Cardiac muscle cell (in vitro differentiated cells and primary cell): Measurements from ENCODE around the gene KAZN. TPM values are rescaled to one million over a fixed set of nuclear protein-coding genes. Genes with fewer than 3 reads are reported as not detected.

ENCODE experiments used
- DNase-seq, 2 donors: peaks; one replicate each; pipeline versions ENCODE4 v3.0.0 to v3.0.0-alpha.2; 2010 to 2017; ENCODE audit warnings: low read depth in 1 of 2, low spot score in 1 of 2
- H3K27ac ChIP-seq: fragments of 200-600 bp; sonication (generic); 2 replicates; pipeline ENCODE4 v1.5.1; 2016
- H3K27me3 ChIP-seq: fragments of 200-600 bp; sonication (generic); 2 replicates; pipeline ENCODE4 v1.6.0; 2016; ENCODE audit warnings: control low read depth
- H3K36me3 ChIP-seq: fragments of 200-600 bp; sonication (generic); 2 replicates; pipeline ENCODE4 v1.5.1; 2016; ENCODE audit warnings: control low read depth
- H3K4me1 ChIP-seq: fragments of 200-600 bp; sonication (generic); 2 replicates; pipeline ENCODE4 v1.8.1; 2017; ENCODE audit warnings: low read depth, mild to moderate bottlenecking, mixed run types
- H3K4me3 ChIP-seq: fragments of 200-600 bp; sonication (generic); 2 replicates; pipeline ENCODE4 v1.5.1; 2016; ENCODE audit warnings: mild to moderate bottlenecking
- H3K9me3 ChIP-seq: fragments of 200-600 bp; sonication (generic); 2 replicates; pipeline ENCODE4 v1.5.1; 2017; ENCODE audit warnings: low read depth, mild to moderate bottlenecking, control low read depth
- polyA plus RNA-seq: library from polyadenylated mRNA; unstranded; fragments of >200 nt; fragmentation: Nextera tagmentation; extraction: Ambion mirVana; gene quantifications from 2 replicates; pipeline ENCODE4 v1.2.1, GENCODE V29; 2016
- total RNA-seq: library from RNA; depleted of rRNA; stranded (reverse); fragments of >200 nt; gene quantifications from 2 replicates; pipeline ENCODE4 v1.2.3, GENCODE V29; 2016
- TF ChIP-seq, protein P1 (sequence below): IDR thresholded peaks from 2 replicates; pipeline ENCODE4 v1.5.1; 2012; ENCODE audit warnings: low read depth, mild to moderate bottlenecking, low read length

The KAZN gene
- total and polyA plus RNA-seq, 2 experiments from 2014 or later: 17.5 to 26.9 TPM

DNA sequence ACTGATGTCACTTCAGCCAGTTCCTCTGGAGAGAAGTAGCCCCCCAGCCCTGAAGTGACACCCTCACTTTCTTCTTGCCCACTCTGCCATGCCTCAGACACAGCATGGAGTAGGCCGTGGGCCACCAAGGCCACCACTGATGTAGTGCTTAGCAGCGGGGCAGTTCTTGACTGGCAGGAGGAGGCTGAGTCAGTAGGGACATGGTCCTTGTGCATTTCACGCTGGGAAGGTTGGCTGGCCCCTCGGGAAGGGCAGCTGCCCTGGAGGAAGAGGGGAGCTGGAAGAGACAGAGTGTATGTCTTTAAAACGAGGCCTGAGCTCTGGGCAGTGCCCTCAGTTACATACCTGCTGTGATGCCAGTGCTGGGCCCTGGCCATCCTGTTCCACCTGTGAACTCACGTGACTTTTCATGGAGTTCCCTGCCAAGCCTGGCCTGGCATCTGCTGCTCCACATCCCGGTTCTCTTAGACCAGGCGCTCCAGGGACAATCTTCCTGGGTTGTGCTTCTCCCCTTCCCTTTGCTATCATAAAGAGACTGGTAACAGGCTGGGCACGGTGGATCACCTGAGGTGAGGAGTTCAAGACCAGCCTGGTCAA is 396.5 kb downstream of the KAZN start:
- H3K4me3 ChIP-seq: no peak overlapping the region
- H3K9me3 ChIP-seq: no peaks in the 10 kb centered on the region
- TF ChIP-seq, protein P1, sequence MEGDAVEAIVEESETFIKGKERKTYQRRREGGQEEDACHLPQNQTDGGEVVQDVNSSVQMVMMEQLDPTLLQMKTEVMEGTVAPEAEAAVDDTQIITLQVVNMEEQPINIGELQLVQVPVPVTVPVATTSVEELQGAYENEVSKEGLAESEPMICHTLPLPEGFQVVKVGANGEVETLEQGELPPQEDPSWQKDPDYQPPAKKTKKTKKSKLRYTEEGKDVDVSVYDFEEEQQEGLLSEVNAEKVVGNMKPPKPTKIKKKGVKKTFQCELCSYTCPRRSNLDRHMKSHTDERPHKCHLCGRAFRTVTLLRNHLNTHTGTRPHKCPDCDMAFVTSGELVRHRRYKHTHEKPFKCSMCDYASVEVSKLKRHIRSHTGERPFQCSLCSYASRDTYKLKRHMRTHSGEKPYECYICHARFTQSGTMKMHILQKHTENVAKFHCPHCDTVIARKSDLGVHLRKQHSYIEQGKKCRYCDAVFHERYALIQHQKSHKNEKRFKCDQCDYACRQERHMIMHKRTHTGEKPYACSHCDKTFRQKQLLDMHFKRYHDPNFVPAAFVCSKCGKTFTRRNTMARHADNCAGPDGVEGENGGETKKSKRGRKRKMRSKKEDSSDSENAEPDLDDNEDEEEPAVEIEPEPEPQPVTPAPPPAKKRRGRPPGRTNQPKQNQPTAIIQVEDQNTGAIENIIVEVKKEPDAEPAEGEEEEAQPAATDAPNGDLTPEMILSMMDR: no peak
- no peak overlapping the region for H3K27ac ChIP-seq
- no peaks in the 10 kb centered on the region for H3K36me3 ChIP-seq
- DNase-seq: no peak
- no peaks in the 10 kb centered on the region for H3K27me3 ChIP-seq
- H3K4me1 ChIP-seq: no peaks in the 10 kb centered on the region

DNA sequence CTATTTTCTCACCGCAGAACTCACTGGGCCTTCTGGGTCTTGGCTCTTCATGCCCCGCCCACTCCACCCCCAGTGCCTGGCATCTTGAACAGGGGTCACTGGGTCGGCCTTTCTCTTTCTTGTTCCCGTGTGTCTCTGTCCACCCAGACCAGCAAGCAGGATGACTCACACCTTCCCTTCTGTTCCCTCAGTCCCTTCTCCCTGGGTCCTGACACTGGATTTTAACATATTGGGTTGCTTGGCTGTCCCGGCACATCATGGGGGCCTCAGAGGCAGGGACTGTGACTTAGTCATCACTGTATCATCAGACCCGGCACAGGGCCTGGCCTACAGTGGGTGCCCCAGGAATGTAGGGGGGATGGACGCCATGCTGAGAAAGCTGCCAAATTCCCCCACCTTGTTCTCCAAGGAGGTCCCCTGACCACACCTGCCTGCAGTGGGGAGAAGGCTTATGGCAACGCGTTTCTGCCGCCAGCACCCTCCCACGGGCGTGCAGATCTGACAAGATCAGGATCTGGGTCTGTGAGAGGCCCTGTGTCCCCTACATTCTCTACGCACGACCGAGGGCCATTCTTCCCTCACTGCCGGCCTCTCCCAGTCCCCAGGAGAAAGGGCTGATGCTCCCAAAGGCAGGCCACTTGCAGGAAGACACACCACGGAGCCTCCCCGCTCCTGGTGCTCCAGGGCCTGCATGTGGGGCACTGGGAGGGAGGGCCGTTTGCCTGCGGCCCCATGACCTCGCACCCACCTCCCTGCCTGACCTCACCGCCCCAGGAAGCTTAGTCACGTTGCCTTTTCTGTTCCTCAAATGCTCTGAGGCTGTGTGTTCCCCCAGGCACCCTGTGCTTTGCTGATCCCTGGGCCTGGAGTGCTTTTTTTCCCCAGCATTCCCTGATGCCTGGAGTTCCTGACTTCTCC is 397.9 kb downstream of the KAZN start:
- no peaks in the 10 kb centered on the region for H3K36me3 ChIP-seq
- no peaks in the 10 kb centered on the region for H3K4me1 ChIP-seq
- H3K27me3 ChIP-seq: no peaks in the 10 kb centered on the region
- no peak overlapping the region for H3K27ac ChIP-seq
- TF ChIP-seq, protein P1: no peak
- H3K9me3 ChIP-seq: no peaks in the 10 kb centered on the region
- peak; percentile 28 to 32 for DNase-seq
- no peak overlapping the region for H3K4me3 ChIP-seq

DNA sequence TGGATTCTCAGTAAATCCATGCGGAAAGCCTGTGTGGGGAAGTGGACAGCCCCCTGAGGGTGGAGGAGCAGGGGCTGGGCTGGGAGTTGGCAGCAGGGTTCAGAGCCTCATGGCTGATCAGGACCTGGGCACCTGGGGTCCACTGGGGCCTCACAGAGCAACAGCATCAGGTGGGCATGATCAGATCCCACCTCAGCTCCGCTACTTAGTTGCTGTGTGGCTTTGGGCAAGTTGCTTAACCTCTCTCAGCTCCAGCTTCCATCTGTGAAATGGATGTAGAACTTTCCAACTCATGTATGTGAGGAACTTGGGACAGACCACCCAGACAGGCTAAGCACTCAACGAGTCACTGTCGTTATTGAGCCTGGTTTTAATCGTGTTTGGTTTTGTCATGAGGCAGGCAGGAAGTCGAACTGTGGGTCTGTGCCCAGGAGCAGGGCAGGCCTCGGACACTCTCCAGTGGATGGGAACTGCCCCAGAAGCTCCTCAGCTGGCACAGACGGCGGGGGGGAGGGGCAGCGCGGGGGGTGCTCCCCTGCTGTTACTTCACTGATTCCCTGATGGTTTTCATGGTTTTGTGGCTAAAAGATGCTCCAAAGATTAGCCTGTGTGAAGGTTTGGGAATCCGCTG is 399.3 kb downstream of the KAZN start:
- H3K36me3 ChIP-seq: no peaks in the 10 kb centered on the region
- no peaks in the 10 kb centered on the region for H3K9me3 ChIP-seq
- no peak overlapping the region for H3K27ac ChIP-seq
- no peak for DNase-seq
- no peaks in the 10 kb centered on the region for H3K27me3 ChIP-seq
- no peak overlapping the region for H3K4me3 ChIP-seq
- no peaks in the 10 kb centered on the region for H3K4me1 ChIP-seq
- TF ChIP-seq, protein P1: no peak

DNA sequence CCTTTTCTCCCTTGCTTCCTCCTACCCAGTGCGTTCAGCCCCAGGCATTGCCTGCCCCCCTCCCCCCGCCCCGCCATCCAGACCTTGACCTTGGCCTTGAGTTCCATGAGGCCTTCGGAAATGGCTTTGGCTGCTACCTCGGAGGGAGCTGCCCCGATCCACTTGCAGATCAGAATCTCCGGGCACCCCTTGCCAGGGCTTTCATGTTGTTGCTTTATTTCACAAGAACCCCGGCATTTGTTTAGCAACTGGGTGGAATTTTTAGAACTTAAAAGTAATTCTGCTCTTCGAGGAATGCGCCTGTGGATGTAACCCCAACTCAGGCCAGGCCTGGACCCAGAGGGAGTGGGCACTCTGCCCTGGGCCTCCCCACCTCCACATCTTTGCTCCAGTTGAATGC is 401.0 kb downstream of the KAZN start:
- no peaks in the 10 kb centered on the region for H3K4me1 ChIP-seq
- TF ChIP-seq, protein P1: no peak
- H3K9me3 ChIP-seq: no peaks in the 10 kb centered on the region
- DNase-seq: no peak
- no peaks in the 10 kb centered on the region for H3K27me3 ChIP-seq
- H3K36me3 ChIP-seq: no peaks in the 10 kb centered on the region
- H3K27ac ChIP-seq: no peak overlapping the region
- no peak overlapping the region for H3K4me3 ChIP-seq

DNA sequence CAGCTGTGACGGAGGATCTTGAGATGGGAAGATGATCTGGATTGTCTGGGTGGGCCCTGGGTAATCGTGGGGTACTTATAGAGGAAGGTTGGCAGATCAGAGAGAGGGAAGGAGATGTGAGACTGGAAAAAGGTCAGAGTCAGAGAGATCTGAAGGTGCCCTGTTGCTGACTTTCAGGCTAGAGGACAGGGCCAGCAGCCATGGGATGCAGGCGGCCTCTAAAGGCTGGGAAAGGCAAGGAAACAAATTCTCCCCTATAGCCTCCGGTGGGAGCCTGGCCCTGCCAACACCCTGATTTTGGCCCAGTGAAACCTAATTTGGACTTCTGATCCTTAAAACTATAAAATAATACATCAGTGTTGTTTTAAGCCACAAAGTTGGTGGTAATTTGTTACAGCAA is 401.5 kb downstream of the KAZN start:
- Histone ChIP-seq H3K36me3 (no peaks in the 10 kb centered on the region), H3K27ac (no peak overlapping the region), H3K27me3 (no peaks in the 10 kb centered on the region), H3K9me3 (no peaks in the 10 kb centered on the region), H3K4me1 (no peaks in the 10 kb centered on the region), H3K4me3 (no peak overlapping the region)
- TF ChIP-seq, protein P1: no peak
- no peak for DNase-seq
